NCI-H1694 (cell line): ENCODE data around the gene INPP5A.
"Not testable (repeated sequence)": the region's sequence is repeated elsewhere in the genome, so short reads cannot be mapped to it uniquely, and the experiment has no call there.

ENCODE experiments used
- DNase-seq: peaks from one replicate; lab custom pipeline; 2025; lab: John Stamatoyannopoulos, UW

INPP5A gene

GRCh38 chr10:132503581-132504421, 33.8 kb upstream of the INPP5A start:
- DNase-seq = no peak

GRCh38 chr10:132504501-132505272, 32.9 kb upstream of the INPP5A start:
- DNase-seq = no peak

- not testable (repeated sequence) for DNase-seq
Observed at GRCh38 chr10:132505546-132505945, 32.0 kb upstream of the INPP5A start.

- DNase-seq = no peak
Observed at GRCh38 chr10:132506711-132507408, 30.7 kb upstream of the INPP5A start.

- DNase-seq = no peak
Observed at GRCh38 chr10:132507409-132507955, 30.1 kb upstream of the INPP5A start.

GRCh38 chr10:132507956-132508490, 29.6 kb upstream of the INPP5A start:
- no peak for DNase-seq

GRCh38 chr10:132508581-132509443, 28.8 kb upstream of the INPP5A start:
- DNase-seq = no peak

- DNase-seq = no peak
Observed at GRCh38 chr10:132509506-132510173, 27.9 kb upstream of the INPP5A start.

GRCh38 chr10:132510174-132510611, 27.4 kb upstream of the INPP5A start:
- no peak for DNase-seq

- no peak for DNase-seq
Observed at GRCh38 chr10:132511121-132512051, 26.2 kb upstream of the INPP5A start.

- no peak for DNase-seq
Observed at GRCh38 chr10:132512052-132512442, 25.5 kb upstream of the INPP5A start.

- DNase-seq = no peak
Observed at GRCh38 chr10:132512693-132513345, 24.8 kb upstream of the INPP5A start.

- no peak for DNase-seq
Observed at GRCh38 chr10:132514821-132515520, 22.6 kb upstream of the INPP5A start.

- no peak for DNase-seq
Observed at GRCh38 chr10:132515811-132516726, 21.5 kb upstream of the INPP5A start.

GRCh38 chr10:132516771-132517725, 20.5 kb upstream of the INPP5A start:
- DNase-seq = no peak
